ENCODE measurements around the gene ELMO1. TPM values are rescaled to one million over a fixed set of nuclear protein-coding genes. Genes with fewer than 3 reads are reported as not detected.

ELMO1 gene
- total RNA-seq, 2 donors from 2014 or later = 66.0 to 72.2 TPM

- DNase-seq (ENCODE audit: low spot score) (no peak), ATAC-seq (ENCODE audit: insufficient number of reproducible peaks, low FRiP score, low read depth) (no peak)
- Histone ChIP-seq H3K4me1 (ENCODE audit: control insufficient read depth in 1 of 2, low read depth in 2 of 2) (no peaks in the 10 kb centered on the region), H3K36me3 (no peaks in the 10 kb centered on the region), H3K9me3 (no peaks in the 10 kb centered on the region), H3K27me3 (replicated peaks; ENCODE audit: insufficient read depth) (no peaks in the 10 kb centered on the region), H3K4me3 (no peak overlapping the region), H3K27ac (no peak overlapping the region)
- TF ChIP-seq CTCF (IDR thresholded peaks at IDR 0.05) = no peak
These were observed 639.2 kb downstream of the ELMO1 start for GRCh38 chr7:36809510-36809909.

DNA sequence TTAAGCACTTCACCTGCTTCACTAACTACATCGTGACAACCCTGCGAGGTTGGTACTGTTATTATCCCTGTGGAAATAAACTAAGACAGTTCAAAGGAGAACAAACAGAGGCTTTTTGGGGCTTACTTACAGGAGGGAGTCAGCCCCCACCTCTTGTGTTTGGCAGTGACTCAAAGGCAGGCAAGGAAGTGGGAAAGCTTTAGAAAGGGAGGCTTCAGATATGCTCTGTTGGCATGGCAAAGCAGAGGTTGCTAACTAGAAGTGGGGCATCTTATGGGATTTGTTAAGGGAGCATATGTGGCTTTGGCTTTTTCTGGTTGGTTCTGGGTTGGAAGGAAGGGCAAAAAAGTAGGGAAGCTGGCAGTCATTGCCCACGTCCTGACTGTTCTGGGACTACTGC lies 639.6 kb downstream of the ELMO1 start:
- DNase-seq (ENCODE audit: low spot score) = no peak
- Histone ChIP-seq H3K27ac (no peak overlapping the region), H3K27me3 (replicated peaks; ENCODE audit: insufficient read depth) (no peaks in the 10 kb centered on the region), H3K4me1 (ENCODE audit: control insufficient read depth in 1 of 2, low read depth in 2 of 2) (no peaks in the 10 kb centered on the region), H3K9me3 (no peaks in the 10 kb centered on the region), H3K36me3 (no peaks in the 10 kb centered on the region), H3K4me3 (no peak overlapping the region)
- no peak for TF ChIP-seq CTCF (IDR thresholded peaks at IDR 0.05)
- no peak for ATAC-seq (ENCODE audit: insufficient number of reproducible peaks, low FRiP score, low read depth)

GRCh38 chr7:36806891-36807290 lies 641.8 kb downstream of the ELMO1 start:
- no peak for TF ChIP-seq CTCF (IDR thresholded peaks at IDR 0.05)

More at GRCh38 chr7:36806891-36807290, 641.8 kb downstream of the ELMO1 start:
- no peaks in the 10 kb centered on the region for H3K36me3 ChIP-seq
- ATAC-seq (ENCODE audit: insufficient number of reproducible peaks, low FRiP score, low read depth) (no peak), DNase-seq (ENCODE audit: low spot score) (no peak)
- no peaks in the 10 kb centered on the region for H3K9me3 ChIP-seq
- no peak overlapping the region for H3K27ac ChIP-seq
- no peak overlapping the region for H3K4me3 ChIP-seq
- no peaks in the 10 kb centered on the region for H3K4me1 ChIP-seq (ENCODE audit: control insufficient read depth in 1 of 2, low read depth in 2 of 2)
- no peaks in the 10 kb centered on the region for H3K27me3 ChIP-seq (replicated peaks; ENCODE audit: insufficient read depth)

Other genes starting within 250 kb of the ELMO1 start
- 1 to 10 TPM in 1 of 2 donors, not detected in 1; 2.0 TPM for gene GPR141, start 234.9 kb upstream of the ELMO1 start, total RNA-seq

Data from thoracic aorta (tissue), 2 donors.